ENCODE results near the gene SEPTIN12.
"Not testable (repeated sequence)": the region's sequence is repeated elsewhere in the genome, so short reads cannot be mapped to it uniquely, and the experiment has no call there.

Gene SEPTIN12

GRCh38 chr16:4802659-4803287 is 14.6 kb upstream of the SEPTIN12 start:
- DNase-seq (ENCODE audit: low read depth): peak; percentile 89

- DNase-seq (ENCODE audit: low read depth): no peak
These were observed 14.0 kb upstream of the SEPTIN12 start, which contains the start of gene ROGDI for GRCh38 chr16:4801962-4802658. Gene ROGDI (minus strand): TSS chr16:4802633. CDS start chr16:4802571, 62 bp downstream.

GRCh38 chr16:4801051-4801961 is 13.2 kb upstream of the SEPTIN12 start:
- DNase-seq (ENCODE audit: low read depth): no peak

DNA sequence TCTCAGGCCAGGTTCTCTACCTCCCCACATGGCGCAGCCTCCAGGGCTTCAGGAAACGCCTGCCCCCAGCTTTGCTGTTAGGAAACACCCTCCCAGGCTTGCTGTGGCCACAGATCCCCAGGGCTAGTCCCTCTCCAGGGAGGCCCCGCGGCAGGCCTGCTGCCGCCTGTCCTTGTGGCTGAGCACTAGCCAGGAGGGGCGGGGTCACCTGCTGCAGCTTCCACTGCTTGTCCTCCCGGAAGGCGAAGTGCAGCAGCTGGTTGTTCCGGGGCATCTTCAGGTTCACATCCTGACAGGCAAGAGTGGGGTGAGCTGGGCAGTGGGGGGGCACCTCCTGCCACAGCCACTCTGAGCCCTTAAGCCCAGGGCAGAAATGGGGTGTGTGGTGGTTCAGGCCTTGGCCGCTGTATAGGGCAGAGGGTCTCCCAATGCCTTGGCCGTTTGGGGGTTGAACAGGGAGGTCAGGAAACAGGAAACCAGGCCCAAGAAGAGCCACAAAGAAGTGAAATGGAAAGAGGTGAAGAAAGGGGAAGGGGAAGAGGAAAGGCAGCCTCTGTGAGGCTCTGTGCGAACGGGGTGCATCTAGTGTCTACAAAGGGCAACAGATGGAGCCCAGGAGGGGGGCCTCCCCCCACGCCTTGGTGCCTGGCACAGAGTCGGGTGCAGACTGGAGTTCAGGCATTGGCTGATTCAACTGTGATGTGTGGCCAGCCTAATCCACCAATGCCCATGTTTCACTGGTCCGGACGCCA is 12.3 kb upstream of the SEPTIN12 start:
- DNase-seq (ENCODE audit: low read depth): no peak

DNA sequence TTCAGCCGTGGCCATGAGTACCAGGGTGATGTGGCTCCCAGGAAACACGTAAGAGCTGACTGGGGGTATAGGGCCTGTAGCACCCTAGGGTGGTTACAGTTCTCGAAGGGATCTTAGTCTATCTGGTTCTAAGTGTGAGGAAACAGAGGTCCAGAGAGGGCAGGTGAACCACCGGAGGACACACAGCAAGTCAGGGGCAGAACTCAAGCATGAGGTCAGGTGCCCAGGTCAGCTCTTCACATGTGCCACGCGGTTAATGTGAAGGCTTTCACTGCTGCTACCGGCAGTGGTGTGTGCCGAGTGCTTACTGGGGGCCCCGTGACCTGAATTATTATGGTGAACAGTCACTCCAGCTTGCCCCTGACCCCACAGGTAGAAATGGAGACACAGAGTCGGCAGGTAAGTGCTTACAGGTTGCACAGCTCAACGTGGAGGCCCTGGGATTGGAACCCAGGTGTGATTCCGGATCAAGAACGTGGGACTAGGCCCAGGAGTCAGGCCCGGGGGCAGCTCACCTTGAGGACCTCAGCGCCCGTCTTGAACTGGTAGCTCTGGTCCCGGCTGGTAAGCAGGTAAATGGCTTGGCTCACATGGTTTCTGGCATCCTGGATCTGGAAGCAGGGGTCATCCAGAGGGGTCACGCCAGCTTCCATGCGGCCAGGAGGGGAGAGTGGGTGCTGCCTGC is 11.2 kb upstream of the SEPTIN12 start:
- DNase-seq (ENCODE audit: low read depth): no peak

GRCh38 chr16:4798456-4798855 is 10.3 kb upstream of the SEPTIN12 start:
- DNase-seq (ENCODE audit: low read depth): no peak

DNA sequence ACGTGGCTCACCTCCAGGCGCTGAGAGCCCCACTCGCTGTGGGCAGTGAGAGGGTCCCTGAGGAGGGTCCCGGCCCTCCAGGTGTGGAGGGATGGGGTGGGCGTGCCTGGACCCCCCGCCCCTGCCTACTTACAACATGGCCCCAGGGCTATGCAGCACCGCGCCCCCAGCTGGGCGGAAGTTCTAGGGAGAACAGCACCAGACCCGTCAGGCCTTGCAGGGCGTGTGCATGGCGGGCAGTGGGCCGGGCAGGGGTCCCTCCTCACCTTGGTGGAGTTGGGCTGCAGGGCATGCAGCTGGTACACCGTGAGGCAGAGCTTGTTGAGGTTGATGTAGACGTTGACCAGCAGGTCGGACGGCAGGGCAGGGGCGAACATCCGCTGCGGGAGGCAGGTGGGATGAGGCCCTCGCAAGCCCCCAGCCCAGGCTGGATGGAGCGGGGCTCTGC is 9.7 kb upstream of the SEPTIN12 start:
- no peak for DNase-seq (ENCODE audit: low read depth)

DNA sequence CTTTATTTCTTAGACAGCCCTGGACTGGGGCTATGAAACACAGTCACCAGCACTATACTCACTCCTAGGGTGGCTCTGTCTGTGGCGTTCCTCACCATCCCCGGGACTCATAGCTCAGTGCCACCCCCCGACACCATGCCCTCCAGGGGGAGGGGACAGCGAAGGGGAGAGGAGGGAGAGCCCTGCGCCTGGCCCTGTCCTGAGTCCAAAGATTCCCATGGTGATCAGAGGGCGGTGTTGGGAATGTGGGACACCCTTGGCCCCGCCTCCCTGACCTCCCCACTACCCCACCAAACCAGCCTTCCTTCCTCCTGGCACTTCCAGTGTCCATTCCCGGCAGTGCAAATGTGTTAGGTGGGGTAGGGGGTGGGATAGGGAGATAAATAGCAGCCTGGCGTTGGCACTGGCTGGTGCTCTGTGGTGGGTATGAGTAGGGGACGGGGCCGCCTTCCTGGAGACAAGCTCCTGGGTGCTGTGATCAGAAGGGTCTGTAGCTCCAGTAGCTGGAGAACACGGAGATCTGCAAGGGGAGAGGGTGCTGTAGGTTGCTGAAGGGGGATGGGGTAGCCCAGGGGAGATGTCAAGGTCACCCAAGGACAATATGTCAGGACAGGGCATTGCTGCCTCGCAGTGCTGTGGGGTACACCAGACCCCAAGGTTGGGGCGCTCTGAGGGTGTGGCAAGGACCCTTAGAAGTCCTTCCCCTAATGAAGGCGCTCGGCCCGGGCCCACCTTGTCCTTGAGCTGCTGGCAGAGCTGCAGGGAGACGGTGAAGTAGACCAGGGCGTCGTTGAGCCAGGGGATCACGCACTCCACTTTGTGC is 9.0 kb upstream of the SEPTIN12 start:
- no peak for DNase-seq (ENCODE audit: low read depth)

- DNase-seq (ENCODE audit: low read depth): no peak
These were observed 7.9 kb upstream of the SEPTIN12 start for GRCh38 chr16:4795828-4796572.

DNA sequence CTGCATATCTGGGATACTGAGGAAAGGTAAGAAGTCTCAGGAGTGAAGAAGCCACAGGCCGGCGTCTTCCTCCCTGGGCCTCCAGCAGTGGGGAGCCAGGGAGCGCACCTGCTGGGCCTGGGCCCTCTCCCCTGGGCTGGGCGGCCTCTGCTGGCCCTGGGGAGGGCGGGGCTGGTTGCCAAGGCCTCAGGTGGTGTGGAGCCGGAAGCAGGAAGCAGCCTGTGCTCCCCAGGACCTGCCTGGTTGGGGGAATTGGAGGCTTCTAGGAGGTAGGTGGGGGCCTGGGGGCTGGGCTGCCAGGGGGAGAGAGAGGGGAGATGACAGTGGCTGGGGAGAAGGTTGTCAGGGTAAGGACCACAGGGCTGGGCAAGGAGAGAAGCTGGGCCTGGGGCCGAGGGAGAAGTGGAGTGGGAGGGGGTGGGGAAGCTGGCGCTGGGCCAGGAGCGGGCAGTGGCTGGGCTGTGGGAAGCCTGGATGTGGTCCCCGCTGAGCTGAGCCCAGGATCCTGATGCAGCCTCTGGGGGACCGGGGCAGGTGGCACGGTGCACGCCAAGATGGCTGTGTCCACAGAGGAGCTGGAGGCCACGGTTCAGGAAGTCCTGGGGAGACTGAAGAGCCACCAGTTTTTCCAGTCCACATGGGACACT is 7.2 kb upstream of the SEPTIN12 start, which contains the start of gene SMIM22:
TSS of gene SMIM22 (plus strand) at position 189 of the 647 bp plus-strand sequence. CDS start at position 555, 366 bp downstream.
- DNase-seq (ENCODE audit: low read depth): no peak

DNA sequence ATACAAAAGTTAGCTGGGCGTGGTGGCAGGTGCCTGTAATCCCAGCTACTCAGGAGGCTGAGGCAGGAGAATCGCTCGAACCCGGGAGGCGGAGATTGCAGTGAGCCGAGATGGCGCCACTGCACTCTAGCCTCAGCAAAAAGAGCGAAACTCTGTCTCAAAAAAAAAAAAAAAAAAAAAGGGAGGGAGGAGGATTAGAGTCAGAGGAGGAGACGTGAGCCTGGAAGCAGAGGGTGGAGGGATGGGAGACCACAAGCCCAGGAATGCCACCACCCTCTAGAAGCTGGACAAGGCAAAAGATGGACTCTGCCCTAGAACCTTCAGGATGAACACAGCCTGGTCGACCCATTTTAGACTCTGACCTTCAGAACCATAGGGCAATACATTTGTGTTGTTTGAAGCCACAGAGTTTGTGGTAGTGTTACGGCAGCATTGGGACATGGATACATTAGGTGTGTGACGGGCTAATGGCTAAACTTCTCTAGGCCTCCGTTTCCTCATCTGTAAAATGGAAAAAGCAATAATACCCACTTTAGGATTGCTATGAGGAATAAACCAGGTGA is 4.9 kb upstream of the SEPTIN12 start:
- no peak for DNase-seq (ENCODE audit: low read depth)

GRCh38 chr16:4790871-4791270 is 2.7 kb upstream of the SEPTIN12 start:
- DNase-seq (ENCODE audit: low read depth): no peak

GRCh38 chr16:4790261-4790660 is 2.1 kb upstream of the SEPTIN12 start:
- no peak for DNase-seq (ENCODE audit: low read depth)

DNA sequence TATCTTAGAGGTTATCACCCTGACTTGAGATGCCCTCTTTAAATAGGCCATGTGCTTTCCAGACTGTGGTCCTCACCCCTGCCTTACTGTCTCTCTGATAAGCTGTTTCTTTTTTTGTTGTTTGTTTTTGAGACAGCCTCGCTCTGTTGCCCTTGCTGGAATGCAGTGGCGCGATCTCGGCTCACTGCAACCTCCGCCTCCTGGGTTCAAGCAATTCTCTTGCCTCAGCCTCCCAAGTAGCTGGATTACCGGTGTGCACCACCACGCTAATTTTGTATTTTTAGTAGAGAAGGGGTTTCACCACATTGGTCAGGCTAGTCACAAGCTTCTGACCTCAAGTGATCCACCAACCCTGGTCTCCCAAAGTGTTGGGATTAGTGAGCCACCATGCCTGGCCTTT is 765 bp upstream of the SEPTIN12 start:
- no peak for DNase-seq (ENCODE audit: low read depth)

DNA sequence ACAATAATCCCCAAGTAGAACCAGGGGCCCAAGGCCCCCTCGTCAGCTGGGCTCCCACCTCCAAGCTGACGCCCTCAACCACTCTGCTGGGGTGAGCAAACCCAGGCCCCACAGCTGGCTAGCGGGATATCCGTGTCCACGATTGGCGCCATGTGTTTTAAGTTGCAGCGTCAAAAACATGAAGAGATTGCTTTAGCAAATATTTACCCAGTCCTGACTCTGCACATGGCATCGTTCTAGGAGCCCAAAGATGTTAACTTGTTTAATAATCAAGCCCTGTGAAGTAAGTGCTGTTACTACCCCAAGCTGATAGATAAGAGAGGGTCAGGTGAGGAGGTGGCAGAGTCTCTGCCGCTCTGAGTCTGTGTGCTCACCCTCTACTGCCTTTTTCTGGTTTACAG is 344 bp upstream of the SEPTIN12 start:
- no peak for DNase-seq (ENCODE audit: low read depth)

DNA sequence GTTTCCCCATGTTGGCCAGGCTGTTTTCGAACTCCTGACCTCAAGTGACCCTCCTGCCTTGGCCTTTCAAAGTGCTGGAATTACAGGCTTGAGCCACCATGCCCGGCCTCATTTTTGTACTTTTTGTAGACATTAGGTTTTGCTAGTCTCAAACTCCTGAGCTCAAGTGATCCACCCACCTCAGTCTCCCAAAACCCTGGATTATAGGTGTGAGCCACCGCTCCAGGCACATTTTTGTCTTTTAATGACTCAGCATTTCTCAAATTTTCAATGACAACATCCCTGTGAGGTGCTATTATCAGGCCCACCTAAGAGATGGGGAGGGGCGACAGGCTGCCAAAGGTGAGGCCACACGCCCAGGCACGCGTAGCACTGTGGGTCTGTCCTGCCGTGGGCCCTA is 1.1 kb downstream of the SEPTIN12 start:
- no peak for DNase-seq (ENCODE audit: low read depth)

GRCh38 chr16:4785758-4786433 is 2.2 kb downstream of the SEPTIN12 start:
- DNase-seq (ENCODE audit: low read depth): no peak

GRCh38 chr16:4784444-4784987 is 3.6 kb downstream of the SEPTIN12 start:
- DNase-seq (ENCODE audit: low read depth): not testable (repeated sequence)
